ENCODE measurements around the gene HRH3.

The HRH3 gene

GRCh38 chr20:62202083-62202395 lies 18.0 kb downstream of the HRH3 start:
- Histone ChIP-seq H3K4me3 (ENCODE audit: insufficient read depth in 1 of 2, low read depth in 1 of 2, low read length in 2 of 2) (no peak overlapping the region), H2AFZ (ENCODE audit: low read depth, low read length) (no peak overlapping the region), H3K9me3 (ENCODE audit: control insufficient read depth, low read length) (no peaks in the 10 kb centered on the region), H3K36me3 (ENCODE audit: control insufficient read depth in 1 of 2, insufficient read depth in 2 of 2, low read depth in 1 of 2, low read length in 2 of 2) (peaks cover 55 to 66% of the 10 kb centered on the region in 2 experiments), H3K4me2 (ENCODE audit: low read length, poor library complexity, severe bottlenecking) (no peak overlapping the region), H3K18ac (ENCODE audit: low read depth in 1 of 2, low read length in 2 of 2) (no peak overlapping the region), H3K9ac (ENCODE audit: low read length) (no peak overlapping the region), H3K79me1 (replicated peaks; ENCODE audit: low read length, poor library complexity, severe bottlenecking) (peaks cover 17% of the 10 kb centered on the region), H3K27me3 (ENCODE audit: control insufficient read depth in 1 of 2, insufficient read depth in 1 of 2, low read length in 2 of 2) (no peaks in the 10 kb centered on the region), H2BK12ac (ENCODE audit: low read length in 2 of 2) (no peak overlapping the region), H3K4me1 (ENCODE audit: control insufficient read depth, insufficient read depth, low read depth, low read length) (peaks cover 23% of the 10 kb centered on the region), H2BK120ac (ENCODE audit: low read depth, low read length) (no peak overlapping the region), H2BK15ac (ENCODE audit: low read depth, poor library complexity, severe bottlenecking) (no peak overlapping the region), H4K8ac (ENCODE audit: low read length) (no peak overlapping the region), H2BK5ac (ENCODE audit: low read depth, low read length, poor library complexity, severe bottlenecking) (no peak overlapping the region), H3K4ac (ENCODE audit: low read depth in 1 of 2, low read length in 2 of 2) (no peak overlapping the region), H3K14ac (ENCODE audit: low read length in 2 of 2) (no peak overlapping the region), H2AK5ac (ENCODE audit: low read length, severe bottlenecking) (no peak overlapping the region), H4K91ac (ENCODE audit: low read length) (no peak overlapping the region), H3K23ac (ENCODE audit: low read length in 2 of 2) (no peak overlapping the region), H3K27ac (ENCODE audit: low read length, poor library complexity, severe bottlenecking) (peak overlapping the region; percentile 31)
- WGBS = 86% methylated on average over 5 of the region's 5 CpGs
- peak; percentile 13 for DNase-seq

- no peak for DNase-seq
- 95% methylated on average over 38 of the region's 38 CpGs for WGBS
- H4K8ac ChIP-seq (ENCODE audit: low read length) = no peak overlapping the region
These were observed 18.6 kb downstream of the HRH3 start for GRCh38 chr20:62201173-62202082.

GRCh38 chr20:62200491-62201172 lies 19.4 kb downstream of the HRH3 start:
- DNase-seq = no peak
- Histone ChIP-seq H4K8ac (ENCODE audit: low read length) (no peak overlapping the region), H3K18ac (ENCODE audit: low read depth in 1 of 2, low read length in 2 of 2) (no peak overlapping the region), H3K4me3 (ENCODE audit: insufficient read depth in 1 of 2, low read depth in 1 of 2, low read length in 2 of 2) (no peak overlapping the region), H3K4me2 (ENCODE audit: low read length, poor library complexity, severe bottlenecking) (no peak overlapping the region), H3K9ac (ENCODE audit: low read length) (no peak overlapping the region), H2AFZ (ENCODE audit: low read depth, low read length) (no peak overlapping the region), H2AK5ac (ENCODE audit: low read length, severe bottlenecking) (no peak overlapping the region), H3K27me3 (ENCODE audit: control insufficient read depth in 1 of 2, insufficient read depth in 1 of 2, low read length in 2 of 2) (no peaks in the 10 kb centered on the region), H3K9me3 (ENCODE audit: control insufficient read depth, low read length) (no peaks in the 10 kb centered on the region), H3K79me1 (replicated peaks; ENCODE audit: low read length, poor library complexity, severe bottlenecking) (peaks cover 19% of the 10 kb centered on the region), H3K36me3 (ENCODE audit: control insufficient read depth in 1 of 2, insufficient read depth in 2 of 2, low read depth in 1 of 2, low read length in 2 of 2) (peaks cover 61 to 66% of the 10 kb centered on the region in 2 experiments), H3K23ac (ENCODE audit: low read length in 2 of 2) (no peak overlapping the region), H2BK15ac (ENCODE audit: low read depth, poor library complexity, severe bottlenecking) (no peak overlapping the region), H3K14ac (ENCODE audit: low read length in 2 of 2) (no peak overlapping the region), H3K27ac (ENCODE audit: low read length, poor library complexity, severe bottlenecking) (no peak overlapping the region), H4K91ac (ENCODE audit: low read length) (no peak overlapping the region), H2BK120ac (ENCODE audit: low read depth, low read length) (no peak overlapping the region), H2BK12ac (ENCODE audit: low read length in 2 of 2) (no peak overlapping the region), H3K4me1 (ENCODE audit: control insufficient read depth, insufficient read depth, low read depth, low read length) (peaks cover 23% of the 10 kb centered on the region), H2BK5ac (ENCODE audit: low read depth, low read length, poor library complexity, severe bottlenecking) (no peak overlapping the region), H3K4ac (ENCODE audit: low read depth in 1 of 2, low read length in 2 of 2) (no peak overlapping the region)
- 96% methylated on average over 38 of the region's 38 CpGs for WGBS

More at GRCh38 chr20:62201173-62202082, 18.6 kb downstream of the HRH3 start:
- H3K9ac ChIP-seq (ENCODE audit: low read length) = no peak overlapping the region
- no peak overlapping the region for H3K23ac ChIP-seq (ENCODE audit: low read length in 2 of 2)
- peak overlapping the region; percentile 31 for H3K27ac ChIP-seq (ENCODE audit: low read length, poor library complexity, severe bottlenecking)
- H3K27me3 ChIP-seq (ENCODE audit: control insufficient read depth in 1 of 2, insufficient read depth in 1 of 2, low read length in 2 of 2) = no peaks in the 10 kb centered on the region
- no peak overlapping the region for H2BK15ac ChIP-seq (ENCODE audit: low read depth, poor library complexity, severe bottlenecking)
- H3K14ac ChIP-seq (ENCODE audit: low read length in 2 of 2) = no peak overlapping the region
- peaks cover 55 to 66% of the 10 kb centered on the region in 2 experiments for H3K36me3 ChIP-seq (ENCODE audit: control insufficient read depth in 1 of 2, insufficient read depth in 2 of 2, low read depth in 1 of 2, low read length in 2 of 2)
- H3K4me2 ChIP-seq (ENCODE audit: low read length, poor library complexity, severe bottlenecking) = no peak overlapping the region
- H3K4ac ChIP-seq (ENCODE audit: low read depth in 1 of 2, low read length in 2 of 2) = no peak overlapping the region
- H4K91ac ChIP-seq (ENCODE audit: low read length) = no peak overlapping the region
- no peak overlapping the region for H3K18ac ChIP-seq (ENCODE audit: low read depth in 1 of 2, low read length in 2 of 2)
- no peak overlapping the region for H2BK12ac ChIP-seq (ENCODE audit: low read length in 2 of 2)
- H3K79me1 ChIP-seq (replicated peaks; ENCODE audit: low read length, poor library complexity, severe bottlenecking) = peaks cover 17% of the 10 kb centered on the region
- no peak overlapping the region for H2BK5ac ChIP-seq (ENCODE audit: low read depth, low read length, poor library complexity, severe bottlenecking)
- no peak overlapping the region for H2AK5ac ChIP-seq (ENCODE audit: low read length, severe bottlenecking)
- no peak overlapping the region for H2AFZ ChIP-seq (ENCODE audit: low read depth, low read length)
- H3K9me3 ChIP-seq (ENCODE audit: control insufficient read depth, low read length) = no peaks in the 10 kb centered on the region
- no peak overlapping the region for H2BK120ac ChIP-seq (ENCODE audit: low read depth, low read length)
- H3K4me3 ChIP-seq (ENCODE audit: insufficient read depth in 1 of 2, low read depth in 1 of 2, low read length in 2 of 2) = no peak overlapping the region
- H3K4me1 ChIP-seq (ENCODE audit: control insufficient read depth, insufficient read depth, low read depth, low read length) = peaks cover 23% of the 10 kb centered on the region

DNA sequence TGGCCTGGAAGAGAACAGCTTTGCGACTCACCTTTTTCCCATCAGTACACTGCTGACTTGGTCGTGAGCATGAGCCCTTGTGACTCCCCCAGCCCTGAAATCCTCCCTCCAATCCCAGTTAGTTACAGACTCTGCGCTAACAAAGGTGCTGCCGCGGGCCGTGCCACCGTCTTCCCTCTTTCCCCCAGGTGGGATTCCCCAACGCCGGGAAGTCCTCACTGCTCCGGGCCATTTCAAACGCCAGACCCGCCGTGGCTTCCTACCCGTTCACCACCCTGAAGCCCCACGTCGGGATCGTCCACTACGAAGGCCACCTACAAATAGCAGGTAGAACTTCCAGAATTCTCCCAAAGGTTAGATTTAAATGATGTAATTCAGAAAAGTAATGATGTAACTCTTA lies 21.1 kb downstream of the HRH3 start:
- H2AK5ac ChIP-seq (ENCODE audit: low read length, severe bottlenecking) = no peak overlapping the region
- peaks cover 63 to 64% of the 10 kb centered on the region in 2 experiments for H3K36me3 ChIP-seq (ENCODE audit: control insufficient read depth in 1 of 2, insufficient read depth in 2 of 2, low read depth in 1 of 2, low read length in 2 of 2)
- no peak overlapping the region for H2BK5ac ChIP-seq (ENCODE audit: low read depth, low read length, poor library complexity, severe bottlenecking)
- no peak overlapping the region for H4K8ac ChIP-seq (ENCODE audit: low read length)
- no peaks in the 10 kb centered on the region for H3K27me3 ChIP-seq (ENCODE audit: control insufficient read depth in 1 of 2, insufficient read depth in 1 of 2, low read length in 2 of 2)
- no peak overlapping the region for H2AFZ ChIP-seq (ENCODE audit: low read depth, low read length)
- no peak overlapping the region for H3K18ac ChIP-seq (ENCODE audit: low read depth in 1 of 2, low read length in 2 of 2)
- H3K9me3 ChIP-seq (ENCODE audit: control insufficient read depth, low read length) = no peaks in the 10 kb centered on the region
- 98% methylated on average over 18 of the region's 18 CpGs for WGBS
- H3K9ac ChIP-seq (ENCODE audit: low read length) = no peak overlapping the region
- H2BK12ac ChIP-seq (ENCODE audit: low read length in 2 of 2) = no peak overlapping the region
- H3K4me1 ChIP-seq (ENCODE audit: control insufficient read depth, insufficient read depth, low read depth, low read length) = peaks cover 29% of the 10 kb centered on the region
- H4K91ac ChIP-seq (ENCODE audit: low read length) = no peak overlapping the region
- H2BK15ac ChIP-seq (ENCODE audit: low read depth, poor library complexity, severe bottlenecking) = no peak overlapping the region
- no peak overlapping the region for H3K27ac ChIP-seq (ENCODE audit: low read length, poor library complexity, severe bottlenecking)
- no peak overlapping the region for H3K4me2 ChIP-seq (ENCODE audit: low read length, poor library complexity, severe bottlenecking)
- no peak overlapping the region for H2BK120ac ChIP-seq (ENCODE audit: low read depth, low read length)
- no peak overlapping the region for H3K4ac ChIP-seq (ENCODE audit: low read depth in 1 of 2, low read length in 2 of 2)
- DNase-seq = no peak
- H3K14ac ChIP-seq (ENCODE audit: low read length in 2 of 2) = no peak overlapping the region
- no peak overlapping the region for H3K4me3 ChIP-seq (ENCODE audit: insufficient read depth in 1 of 2, low read depth in 1 of 2, low read length in 2 of 2)
- no peak overlapping the region for H3K23ac ChIP-seq (ENCODE audit: low read length in 2 of 2)
- H3K79me1 ChIP-seq (replicated peaks; ENCODE audit: low read length, poor library complexity, severe bottlenecking) = peaks cover 20% of the 10 kb centered on the region

All from mesenchymal stem cell (in vitro differentiated cells and primary cell).